GM18507 (cell line): ENCODE measurements around the gene COL1A1.
A peak's percentile ranks its signal among the peaks of the same experiment; 100 is the strongest.

Source experiments
- DNase-seq: peaks from one replicate; pipeline ENCODE4 v3.0.0; 2011; ENCODE audit warnings: low read depth; ENCODE audit not compliant: insufficient read length; ENCODE audit errors: extremely low spot score
- FAIRE-seq: peaks from 2 replicates; lab custom pipeline; 2011; peaks lifted over from hg19 to GRCh38; lab: Jason Lieb, UNC

COL1A1 gene

DNA sequence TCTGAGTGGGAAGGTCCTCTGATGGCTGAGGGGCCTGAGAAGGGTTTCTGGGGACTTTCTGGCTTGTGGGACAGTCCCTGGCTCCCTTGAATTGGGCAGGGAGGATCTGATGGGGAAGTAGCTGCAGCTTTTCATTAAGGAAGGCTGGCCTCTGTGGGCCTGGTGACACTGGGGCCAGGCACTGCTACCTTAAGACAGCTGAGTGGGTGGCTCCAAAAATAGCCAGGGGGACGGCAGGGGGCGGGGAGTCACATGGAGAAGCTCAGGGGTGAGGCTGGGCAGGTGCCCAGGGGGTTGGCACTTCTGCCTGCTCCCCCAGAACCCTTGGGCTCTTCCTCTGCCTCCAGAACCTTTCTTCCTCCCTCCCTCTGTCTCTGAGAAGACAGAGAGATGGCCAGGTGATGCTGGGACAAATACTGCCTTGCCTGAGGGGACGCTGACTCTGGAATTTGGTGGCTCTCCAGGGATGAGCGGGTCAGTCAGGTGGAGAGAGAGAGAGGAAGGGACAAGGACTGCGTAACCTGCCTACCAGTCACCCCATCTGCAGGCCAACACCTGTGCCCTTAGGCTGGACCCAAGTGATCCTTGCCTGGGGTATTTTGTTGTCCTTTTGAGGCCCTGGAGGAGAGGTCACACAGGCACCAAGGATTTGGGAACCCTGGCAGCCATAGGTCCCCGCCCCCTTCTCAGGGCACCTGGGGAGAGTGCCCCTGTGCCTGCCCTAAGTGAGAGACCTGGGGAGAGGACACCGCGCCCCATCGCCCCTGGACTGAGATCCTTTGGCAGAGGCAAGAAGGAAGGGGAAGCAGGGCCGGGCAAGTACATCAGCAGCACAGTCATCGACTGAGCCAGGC, 37.4 kb downstream of the COL1A1 start:
- FAIRE-seq (peak; percentile 61), DNase-seq (no peak)

DNA sequence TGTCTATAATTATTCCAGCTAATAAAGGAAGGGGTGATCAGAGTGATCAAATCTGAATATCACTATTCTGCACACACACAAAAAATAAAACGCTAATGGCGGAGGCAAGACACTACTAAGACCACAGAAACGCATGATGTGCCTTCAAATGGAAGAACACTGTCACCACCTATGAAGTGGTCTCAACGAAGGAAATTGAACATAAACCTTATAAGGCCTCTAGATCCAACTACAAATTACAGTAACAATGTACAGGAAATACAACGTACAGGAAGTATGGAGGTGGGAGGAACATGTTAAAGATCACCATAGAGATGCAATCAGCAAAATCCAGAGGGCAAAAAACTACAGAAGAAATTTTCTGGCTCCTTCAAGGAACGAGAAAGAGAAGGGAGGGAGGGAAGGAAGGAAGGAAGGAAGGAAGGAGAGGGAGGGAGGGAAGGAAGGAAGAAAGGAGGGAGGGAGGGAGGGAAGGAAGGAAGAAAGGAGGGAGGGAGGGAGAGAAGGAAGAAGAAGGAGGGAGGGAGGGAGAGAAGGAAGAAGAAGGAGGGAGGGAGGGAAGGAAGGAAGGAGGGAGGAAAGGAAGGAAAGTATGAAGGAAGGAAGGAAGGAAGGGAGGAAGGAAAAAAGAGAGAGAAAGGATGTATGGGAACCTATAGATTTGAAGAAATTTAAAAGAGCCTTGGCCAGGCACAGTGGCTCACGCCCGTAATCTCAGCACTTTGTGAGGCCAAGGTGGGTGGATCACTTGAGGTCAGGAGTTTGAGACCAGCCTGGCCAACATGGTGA, 38.8 kb downstream of the COL1A1 start:
- no peak for DNase-seq
- FAIRE-seq = no peak

DNA sequence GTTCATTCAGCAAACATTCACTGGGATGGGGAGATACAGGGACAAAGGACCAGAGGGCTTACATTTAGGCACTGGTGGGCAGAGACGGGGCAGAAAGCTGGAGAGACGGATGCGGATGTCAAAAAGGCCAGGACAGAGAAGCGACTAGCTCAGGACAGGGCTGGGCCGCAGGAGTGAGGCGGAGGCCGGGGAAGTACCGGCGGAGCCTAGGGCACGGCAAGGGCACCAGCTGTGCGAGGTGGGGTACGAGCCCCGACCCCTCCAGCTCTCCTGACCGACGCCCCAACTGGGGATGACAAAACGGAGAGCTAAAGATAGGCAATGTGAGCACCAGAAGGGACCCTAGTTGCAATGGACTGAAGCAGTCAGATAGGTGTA, 39.5 kb downstream of the COL1A1 start:
- FAIRE-seq (no peak), DNase-seq (no peak)

DNA sequence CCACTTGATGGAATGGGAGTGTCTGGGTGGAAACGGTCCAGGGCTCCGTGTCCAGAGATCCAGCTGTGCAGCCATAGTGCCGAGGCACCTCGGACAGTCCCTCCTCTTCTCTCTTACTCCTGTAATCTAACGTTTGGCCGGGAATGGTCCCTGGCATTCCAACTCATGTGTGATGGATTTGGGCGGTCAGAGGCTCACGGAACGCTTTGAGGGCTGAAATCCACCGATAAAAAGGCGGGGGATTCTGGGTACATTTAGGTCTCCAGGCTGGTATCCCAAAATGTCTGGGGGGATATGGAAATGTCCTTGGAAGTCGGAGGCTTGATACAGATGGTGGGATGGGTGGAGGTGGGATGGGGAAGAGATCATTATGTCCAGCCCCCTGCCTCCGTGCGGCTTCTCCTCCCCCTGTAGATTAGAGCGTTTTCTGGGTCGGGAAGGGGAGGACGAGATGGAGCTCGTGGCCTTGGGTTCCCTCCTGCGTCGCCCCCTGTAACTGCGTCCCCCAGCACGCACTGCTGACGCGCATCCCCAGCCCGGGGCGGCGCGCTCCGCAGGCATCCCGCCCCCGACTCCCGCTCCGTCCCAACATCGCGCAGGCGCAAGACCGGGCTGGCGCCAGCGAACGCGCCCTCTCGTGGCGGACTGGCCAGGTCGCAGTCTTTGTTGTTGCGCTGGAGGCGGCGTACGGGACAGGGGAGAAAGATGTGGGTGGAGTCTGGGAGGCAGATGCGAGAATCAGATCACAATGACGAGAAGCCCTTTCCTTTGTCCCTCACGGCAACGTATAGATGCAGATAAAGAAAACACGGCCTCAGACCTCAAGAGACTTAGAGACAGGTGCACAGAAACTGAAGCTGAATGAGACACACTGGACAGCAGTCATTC, 40.2 kb downstream of the COL1A1 start:
- FAIRE-seq (peak; percentile 92), DNase-seq (peak; percentile 98)

DNA sequence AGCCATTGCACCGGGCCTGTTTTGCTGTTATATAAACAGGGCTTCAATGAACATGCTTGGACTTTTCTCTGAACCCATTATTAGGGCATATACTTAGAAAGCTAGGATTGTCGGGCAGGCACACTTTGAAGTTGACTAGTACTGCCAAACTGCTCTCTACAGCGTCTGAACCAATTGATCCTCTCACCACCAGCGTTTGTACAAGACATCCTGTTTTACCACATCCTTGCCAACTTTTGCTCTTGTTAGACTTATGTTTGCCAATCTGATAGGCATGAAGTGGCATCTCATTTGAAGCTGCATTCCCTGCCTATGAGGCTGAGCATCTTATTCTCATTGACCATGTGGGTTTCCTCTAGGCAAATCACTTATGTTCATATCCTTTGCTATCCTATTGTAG, 43.5 kb downstream of the COL1A1 start:
- no peak for FAIRE-seq
- DNase-seq = no peak

DNA sequence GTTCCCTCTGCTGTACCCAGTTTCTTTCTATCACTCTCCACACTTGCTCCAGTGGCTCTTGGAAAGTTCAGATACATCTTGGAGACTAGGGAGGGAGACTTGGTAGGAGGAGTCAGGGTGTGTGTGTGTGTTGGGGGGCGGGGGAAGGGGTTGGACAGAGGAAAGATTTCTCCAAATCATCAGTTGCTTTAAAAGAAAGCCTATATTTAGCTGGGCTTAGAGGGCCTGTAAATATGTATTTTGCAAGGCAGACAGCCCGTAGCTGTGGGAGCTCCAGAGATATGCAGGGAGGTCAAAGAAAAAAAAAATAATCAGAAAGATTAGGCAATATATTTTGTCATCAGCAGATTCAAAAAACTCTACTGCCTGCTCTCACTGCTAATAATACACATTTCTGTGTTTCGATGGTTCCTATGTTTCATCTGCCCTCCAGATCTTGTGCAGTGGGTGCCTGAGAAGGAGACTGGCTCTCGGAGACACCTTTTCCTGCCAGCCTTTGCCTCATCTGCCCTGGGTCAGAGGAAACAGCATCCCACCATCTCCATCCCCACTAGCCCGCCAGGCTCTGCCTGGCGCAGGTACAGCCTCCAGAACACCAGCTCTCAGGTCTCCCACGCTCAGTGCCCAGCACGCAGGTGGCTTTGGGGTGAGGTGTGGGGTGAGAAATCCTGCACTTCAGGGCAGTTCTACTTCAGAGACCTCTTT, 46.2 kb downstream of the COL1A1 start:
- no peak for FAIRE-seq
- no peak for DNase-seq

DNA sequence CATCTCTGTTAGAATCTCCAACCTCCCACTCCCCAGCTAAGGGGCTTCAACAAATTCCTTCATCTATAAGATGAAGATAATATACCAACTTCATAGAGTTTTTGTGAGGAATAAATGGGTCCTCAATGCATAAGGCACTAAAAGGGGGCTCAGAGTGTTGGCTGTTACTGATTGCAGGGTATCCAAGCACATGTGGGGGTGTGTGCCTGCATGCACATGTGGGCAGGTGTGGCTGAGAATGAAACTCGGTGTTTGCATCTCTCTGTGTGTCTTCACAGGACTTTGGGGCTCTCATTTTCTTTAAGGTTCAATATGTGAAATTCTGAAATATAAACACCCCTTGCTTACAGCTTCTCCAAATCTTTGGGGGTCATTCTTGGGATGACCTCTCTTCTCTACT, 46.8 kb downstream of the COL1A1 start:
- FAIRE-seq (peak; percentile 81), DNase-seq (no peak)

DNA sequence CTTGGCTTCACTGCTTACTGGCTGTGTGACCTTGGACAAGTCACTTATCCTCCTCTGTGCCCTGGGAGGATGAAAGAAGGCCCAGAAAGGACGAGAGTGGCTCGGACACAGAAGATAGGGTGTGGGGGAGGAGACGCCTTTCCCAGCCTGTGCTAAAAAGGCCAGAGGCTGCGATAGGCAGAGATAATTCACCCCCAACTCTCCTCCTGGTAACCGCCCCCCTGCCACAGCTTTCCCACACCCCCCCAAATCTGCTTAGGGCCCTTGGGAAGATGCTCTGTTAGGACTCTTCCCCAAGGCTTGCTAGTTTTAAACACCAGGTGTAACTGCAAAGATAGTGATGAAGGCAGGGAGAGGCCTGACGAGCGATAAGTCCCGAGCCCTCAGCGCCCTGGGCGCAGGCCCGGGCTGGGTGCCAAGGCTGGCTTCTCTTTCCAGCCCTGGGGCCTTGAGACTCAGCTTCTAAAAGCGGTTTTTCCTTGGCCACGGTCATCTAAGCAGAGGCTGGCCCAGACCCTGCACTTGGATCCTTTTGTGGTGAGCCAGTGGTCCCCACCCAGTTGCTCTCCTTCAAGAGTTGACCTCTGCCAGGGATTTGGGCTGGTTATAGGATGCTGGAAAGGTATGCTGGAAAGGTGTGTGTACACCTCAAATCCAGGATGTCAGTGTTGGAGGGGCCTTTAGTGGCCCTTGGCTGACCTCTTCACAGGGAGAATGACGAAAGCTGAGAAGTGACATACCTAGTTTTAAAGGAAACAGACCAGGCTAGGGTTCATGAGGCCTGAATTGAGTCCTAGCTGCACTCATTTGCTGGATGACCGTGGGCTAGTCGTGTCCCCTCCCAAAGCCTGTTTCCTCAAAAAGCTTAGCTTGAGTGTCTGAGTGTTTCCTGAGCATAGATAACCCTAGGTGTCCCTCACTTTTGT, 47.5 kb downstream of the COL1A1 start:
- FAIRE-seq (no peak), DNase-seq (no peak)

DNA sequence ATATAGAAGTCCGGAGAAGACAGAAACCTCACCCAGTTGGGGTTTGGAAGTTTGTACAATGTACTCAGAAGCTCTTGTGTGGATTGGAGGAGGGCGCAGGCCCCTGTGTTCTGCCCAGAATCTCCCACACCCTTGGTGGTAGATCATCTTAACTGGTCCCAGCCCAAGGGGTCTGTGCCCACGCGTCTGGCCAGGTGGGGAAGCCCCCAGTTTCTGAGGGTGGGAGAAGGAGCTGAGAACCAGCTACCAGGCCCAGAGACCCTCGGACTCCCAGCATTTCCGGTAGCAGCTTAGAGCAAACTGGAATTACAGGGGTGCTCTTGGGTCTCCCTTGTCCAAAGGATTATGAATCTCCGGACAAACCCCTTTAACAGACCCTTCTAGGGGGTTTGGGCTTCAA, 48.7 kb downstream of the COL1A1 start:
- FAIRE-seq (no peak), DNase-seq (no peak)

DNA sequence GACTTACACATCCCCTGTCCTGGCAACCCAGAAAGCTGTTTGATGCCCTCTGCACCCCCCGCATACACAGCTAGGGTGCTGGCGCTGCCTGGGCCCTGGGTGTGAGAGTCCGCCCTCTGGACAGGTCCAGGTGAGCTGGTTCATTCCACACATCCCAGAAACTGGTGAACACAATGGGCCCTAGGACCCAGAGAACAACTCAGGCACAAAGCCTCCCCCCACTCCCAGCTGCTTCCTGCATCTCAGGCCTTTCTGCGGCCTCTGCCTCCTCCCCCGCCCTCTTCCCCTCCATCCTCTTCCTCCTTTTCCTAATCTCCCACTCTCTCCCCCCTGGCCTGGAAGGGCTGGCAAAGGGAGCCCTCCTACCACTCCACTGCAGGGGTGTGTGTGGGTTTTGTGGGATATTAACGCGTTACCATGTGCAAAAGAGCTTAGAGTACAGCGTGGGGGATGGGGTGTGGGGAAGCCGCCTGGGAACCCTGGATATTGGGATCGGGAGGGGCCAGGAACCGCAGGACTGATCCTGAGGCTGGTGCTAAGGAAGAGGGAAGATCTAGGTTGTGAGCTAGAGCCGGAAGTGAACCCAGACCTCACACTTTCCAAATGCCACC, 49.4 kb downstream of the COL1A1 start:
- peak; percentile 91 for FAIRE-seq

DNA sequence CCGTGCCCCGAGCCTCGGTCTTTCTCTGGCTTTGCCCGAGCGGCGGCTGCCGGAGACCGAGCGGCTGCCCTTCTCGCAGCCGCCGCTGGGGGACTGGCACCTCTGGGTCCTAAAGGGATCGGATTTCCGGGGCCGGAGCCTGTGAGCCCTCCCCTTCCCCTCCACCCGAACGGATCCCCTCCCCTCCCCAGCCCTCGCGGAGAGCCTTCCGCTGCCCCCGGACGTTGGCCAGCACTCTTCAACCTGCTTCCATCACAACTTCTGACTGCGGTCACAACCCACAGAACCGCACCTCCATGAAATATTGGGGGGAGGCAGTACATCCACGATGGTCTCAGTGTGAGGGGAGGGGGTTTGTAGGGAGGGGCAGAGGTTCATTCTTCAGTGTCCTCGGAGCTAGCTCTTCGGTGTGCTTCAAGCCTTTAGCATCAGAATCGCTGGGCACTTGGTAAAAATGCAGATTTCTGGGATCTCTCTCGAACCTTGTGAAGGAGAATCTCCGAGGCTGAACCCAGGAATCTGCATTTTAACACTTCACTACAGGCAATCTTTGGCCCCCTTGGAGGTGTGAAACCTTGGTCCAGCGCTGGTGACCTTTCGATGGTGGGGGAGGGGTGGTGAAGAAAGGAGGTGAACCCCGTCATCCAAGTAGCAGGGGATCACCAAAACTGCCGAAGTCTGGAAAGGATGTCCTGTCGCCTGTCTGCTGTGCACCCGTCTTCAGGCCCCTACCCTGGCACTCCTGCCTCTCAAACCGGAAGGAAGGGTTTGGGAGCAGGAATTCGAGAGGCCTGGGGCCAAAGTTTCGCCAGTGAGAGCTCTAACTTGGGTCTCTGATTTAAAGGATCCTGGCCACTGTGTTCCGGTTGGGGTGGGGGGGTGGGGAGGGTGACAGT, 50.1 kb downstream of the COL1A1 start:
- DNase-seq = no peak

More for the DNA sequence above, 49.4 kb downstream of the COL1A1 start:
- DNase-seq = no peak

DNA sequence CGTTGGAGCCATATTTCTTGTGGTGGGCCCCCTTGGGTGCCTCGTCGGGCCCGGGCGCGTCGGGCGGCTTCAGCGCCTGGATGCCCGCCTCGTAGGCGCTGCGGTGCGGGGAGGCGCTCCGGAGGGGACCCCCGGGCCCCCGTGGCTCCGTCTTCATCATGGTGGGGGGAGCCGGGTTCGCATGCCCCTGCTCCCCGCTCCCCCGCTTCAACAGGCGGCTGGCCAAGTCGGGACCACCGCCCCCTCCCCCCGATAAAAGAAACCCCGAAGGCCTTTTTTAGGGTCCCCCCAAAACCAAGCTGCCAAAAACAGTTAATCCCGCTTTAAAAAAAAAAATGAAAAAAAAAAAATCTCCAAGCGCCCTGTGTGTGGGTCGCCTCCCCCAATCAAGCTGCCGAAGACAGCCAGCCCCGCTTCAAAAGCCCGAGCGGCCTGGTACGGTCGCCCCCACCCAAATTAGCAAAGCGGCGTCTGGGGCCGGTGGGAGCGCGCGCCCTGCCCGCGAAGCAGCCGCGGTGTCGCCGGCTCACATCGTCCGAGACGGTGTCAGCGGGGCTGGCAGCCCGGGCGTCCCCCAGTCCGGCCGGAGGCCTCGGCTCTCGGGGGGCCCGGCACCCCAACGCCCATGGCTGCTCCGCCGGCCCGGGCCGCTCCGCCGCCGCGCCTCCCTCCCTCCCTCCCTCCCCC, 50.9 kb downstream of the COL1A1 start, which contains the start of gene PPP1R9B:
Gene PPP1R9B, minus strand, starts transcription at position 324 of the 687 bp plus-strand sequence. Its CDS starts 164 bp downstream, at position 160.
- DNase-seq (no peak), FAIRE-seq (no peak)

More for the DNA sequence above, 50.1 kb downstream of the COL1A1 start:
- FAIRE-seq = peak; percentile 84

DNA sequence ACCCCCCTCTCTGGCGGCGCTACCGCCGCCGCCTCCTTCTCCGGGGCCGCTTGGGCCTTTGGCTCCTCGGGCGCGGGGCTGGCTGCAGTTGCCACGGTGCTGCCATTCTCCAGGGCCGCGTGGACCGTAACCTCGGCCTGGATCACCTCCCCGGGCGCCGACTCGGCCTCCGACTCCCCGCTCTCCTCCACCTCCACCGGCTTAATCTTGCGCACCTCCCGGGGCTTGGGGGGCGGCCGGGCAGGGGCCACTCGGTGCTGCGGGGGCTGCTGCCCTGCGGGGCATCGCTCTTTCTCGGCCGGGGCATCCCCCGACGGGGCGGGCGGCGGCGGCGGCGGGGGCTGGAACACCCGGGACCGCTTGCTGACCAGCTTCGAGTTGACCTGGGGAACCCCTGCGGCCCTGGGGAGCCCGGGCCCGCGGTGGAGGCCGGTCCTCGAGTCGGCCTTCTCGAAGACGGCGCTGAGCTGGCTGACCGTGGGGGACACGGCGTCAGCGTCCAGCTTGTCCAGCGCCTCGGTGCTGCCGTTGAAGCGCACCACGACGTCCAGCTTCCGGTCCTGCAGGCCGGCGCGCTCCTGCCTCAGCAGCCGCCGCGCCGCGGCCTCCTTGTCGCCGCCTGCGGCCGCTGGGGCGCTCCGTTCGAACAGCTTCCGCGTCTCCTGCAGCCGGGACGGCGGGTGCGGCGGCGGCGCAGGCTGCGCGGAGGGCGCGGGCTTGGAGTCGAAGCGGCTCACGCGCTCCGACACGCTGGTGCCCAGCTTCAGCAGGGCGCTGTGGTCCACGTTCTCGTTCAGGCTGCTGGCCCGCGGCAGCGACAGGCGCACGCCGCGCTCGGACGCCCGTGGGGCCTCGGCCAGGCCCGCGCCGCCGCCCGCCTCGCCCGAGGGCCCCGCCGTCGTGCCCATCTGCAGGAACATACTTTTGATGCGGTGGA, 51.7 kb downstream of the COL1A1 start:
- FAIRE-seq (no peak), DNase-seq (no peak)

DNA sequence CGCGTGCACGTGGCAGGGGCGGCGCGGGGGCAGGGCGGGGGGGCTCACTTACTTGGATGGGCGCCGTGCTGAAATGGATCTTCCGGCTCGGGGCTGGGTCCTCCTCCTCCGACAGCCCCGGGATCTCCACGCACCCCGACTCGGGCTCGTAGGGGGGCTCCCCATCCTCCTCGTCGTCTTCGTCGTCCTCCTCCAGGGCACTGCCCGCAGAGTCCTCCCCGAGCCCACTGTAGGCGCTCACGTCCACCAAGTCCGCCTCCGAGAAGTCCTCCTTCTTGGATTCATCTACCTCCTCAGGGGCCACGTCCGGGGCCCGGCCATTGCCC, 52.4 kb downstream of the COL1A1 start:
- DNase-seq (no peak), FAIRE-seq (no peak)
